NT2/D1 (cell line): ENCODE measurements around the gene MEOX2.

ENCODE experiments used
- DNase-seq: peaks from one replicate; pipeline ENCODE4 v3.0.0-alpha.2; 2011; ENCODE audit warnings: low read depth, low spot score
- H3K27me3 ChIP-seq: 2 replicates; pipeline ENCODE4 v1.6.0; 2011; ENCODE audit warnings: mild to moderate bottlenecking; ENCODE audit not compliant: insufficient read length, insufficient read depth
- H3K36me3 ChIP-seq: 2 replicates; pipeline ENCODE4 v1.6.1; 2011; ENCODE audit warnings: mild to moderate bottlenecking, low read length, mixed read lengths; ENCODE audit not compliant: insufficient read depth, insufficient read length
- H3K4me1 ChIP-seq: 2 replicates; pipeline ENCODE4 v1.5.1; 2011; ENCODE audit not compliant: insufficient read depth, insufficient read length
- H3K4me3 ChIP-seq: 2 replicates; pipeline ENCODE4 v1.5.1; 2011; ENCODE audit warnings: low read depth; ENCODE audit not compliant: insufficient read length
- H3K9ac ChIP-seq: 2 replicates; pipeline ENCODE4 v1.6.0; 2011; ENCODE audit warnings: low read depth; ENCODE audit not compliant: insufficient read length
- H3K9me3 ChIP-seq: 2 replicates; pipeline ENCODE4 v1.5.1; 2011; ENCODE audit warnings: mild to moderate bottlenecking, low read length; ENCODE audit not compliant: insufficient read depth
- SUZ12 ChIP-seq: IDR thresholded peaks from 2 replicates; pipeline ENCODE4 v1.6.1; 2011; ENCODE audit not compliant: insufficient read length, insufficient read depth; ENCODE audit errors: extremely low read depth
- YY1 ChIP-seq: IDR thresholded peaks from 2 replicates; pipeline ENCODE4 v1.6.1; 2011; ENCODE audit not compliant: insufficient read length, insufficient read depth
- ZNF274 ChIP-seq: IDR thresholded peaks from 2 replicates; pipeline ENCODE4 v1.6.1; 2011; ENCODE audit warnings: mild to moderate bottlenecking, low read depth, low read length

Gene MEOX2

GRCh38 chr7:15602236-15602635, 84.2 kb downstream of the MEOX2 start:
- Histone ChIP-seq H3K9ac (no peak overlapping the region), H3K4me1 (no peaks in the 10 kb centered on the region), H3K36me3 (no peaks in the 10 kb centered on the region), H3K4me3 (no peak overlapping the region), H3K27me3 (no peaks in the 10 kb centered on the region), H3K9me3 (peaks cover 15% of the 10 kb centered on the region; the same call in 1 of the 2 replicates)
- TF ChIP-seq YY1 (no peak), SUZ12 (no peak), ZNF274 (no peak)
- DNase-seq = no peak

DNA sequence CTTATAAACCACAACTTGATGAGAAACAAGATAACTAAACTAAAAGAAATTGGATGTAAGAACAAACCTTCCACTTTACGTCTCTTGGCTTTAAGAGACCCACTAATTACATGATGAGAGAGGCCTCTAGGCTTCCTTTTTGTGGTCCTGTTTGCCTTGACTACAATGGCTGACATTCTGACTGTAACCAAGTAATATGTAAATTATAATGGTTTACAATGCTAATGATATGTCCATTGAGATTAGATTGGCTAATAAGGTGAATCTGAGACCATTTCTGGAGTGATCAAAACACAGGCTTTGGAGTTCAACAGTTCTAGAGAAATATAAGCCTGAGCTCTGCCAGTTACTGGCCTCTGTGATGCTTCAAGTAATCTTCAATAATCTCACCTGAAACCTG, 85.3 kb downstream of the MEOX2 start:
- no peak for DNase-seq
- Histone ChIP-seq H3K9me3 (peaks cover 15% of the 10 kb centered on the region; the same call in 1 of the 2 replicates), H3K36me3 (no peaks in the 10 kb centered on the region), H3K4me1 (no peaks in the 10 kb centered on the region), H3K4me3 (no peak overlapping the region), H3K27me3 (no peaks in the 10 kb centered on the region), H3K9ac (no peak overlapping the region)
- TF ChIP-seq ZNF274 = no peak
- no peak for TF ChIP-seq YY1
- no peak for TF ChIP-seq SUZ12

DNA sequence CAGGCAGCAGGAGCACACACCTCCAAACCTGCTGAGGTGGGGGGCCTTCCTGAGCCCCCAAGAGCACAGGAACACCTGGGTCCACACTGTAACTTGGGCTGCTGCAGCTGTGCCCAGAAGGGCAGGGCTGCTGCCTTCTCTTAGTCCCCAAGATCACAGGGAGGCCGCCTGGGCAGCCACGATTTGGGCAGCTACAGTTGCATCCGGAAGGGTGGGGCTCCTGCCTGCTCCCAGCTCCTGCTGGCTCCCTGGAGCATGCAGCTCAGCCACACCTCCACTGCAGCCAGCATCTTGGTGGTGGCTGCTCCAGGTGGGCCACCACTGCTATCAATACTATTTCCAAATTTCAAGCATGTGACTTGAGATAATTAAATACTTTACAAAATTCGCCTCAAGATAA, 86.2 kb downstream of the MEOX2 start:
- no peaks in the 10 kb centered on the region for H3K36me3 ChIP-seq
- H3K4me1 ChIP-seq = no peaks in the 10 kb centered on the region
- no peak for DNase-seq
- TF ChIP-seq ZNF274 (no peak), SUZ12 (no peak), YY1 (no peak)
- peaks cover 15% of the 10 kb centered on the region; the same call in 1 of the 2 replicates for H3K9me3 ChIP-seq
- no peak overlapping the region for H3K4me3 ChIP-seq
- no peak overlapping the region for H3K9ac ChIP-seq
- no peaks in the 10 kb centered on the region for H3K27me3 ChIP-seq

DNA sequence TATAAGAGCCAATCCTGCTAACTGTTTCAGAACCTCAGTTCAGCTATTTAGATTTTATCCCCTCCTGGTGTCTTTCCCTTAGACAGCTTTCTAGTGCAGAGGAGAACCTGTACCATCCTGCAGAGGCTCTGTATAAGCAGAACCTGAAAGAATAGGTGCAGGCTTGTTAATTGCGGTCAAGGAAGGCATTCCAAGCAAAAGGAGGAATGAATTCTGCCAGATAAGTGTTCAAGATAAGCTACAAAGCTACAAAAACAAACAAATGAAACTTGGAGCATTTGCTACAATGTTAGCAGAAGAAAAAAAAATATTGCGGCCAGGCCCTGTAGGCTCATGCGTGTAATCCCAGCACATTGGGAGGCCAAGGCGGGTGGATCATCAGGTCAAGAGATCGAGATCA, 92.0 kb downstream of the MEOX2 start:
- no peak overlapping the region for H3K9ac ChIP-seq
- H3K27me3 ChIP-seq = no peaks in the 10 kb centered on the region
- H3K36me3 ChIP-seq = no peaks in the 10 kb centered on the region
- H3K9me3 ChIP-seq = peaks cover 5% of the 10 kb centered on the region; the same call in 1 of the 2 replicates
- no peak for DNase-seq
- no peak overlapping the region for H3K4me3 ChIP-seq
- TF ChIP-seq SUZ12 = no peak
- TF ChIP-seq ZNF274 = no peak
- TF ChIP-seq YY1 = no peak
- no peaks in the 10 kb centered on the region for H3K4me1 ChIP-seq

GRCh38 chr7:15593382-15593781, 93.1 kb downstream of the MEOX2 start:
- no peaks in the 10 kb centered on the region for H3K27me3 ChIP-seq
- H3K9ac ChIP-seq = no peak overlapping the region
- no peaks in the 10 kb centered on the region for H3K4me1 ChIP-seq
- no peaks in the 10 kb centered on the region for H3K36me3 ChIP-seq
- H3K9me3 ChIP-seq = no peaks in the 10 kb centered on the region
- DNase-seq = no peak
- TF ChIP-seq YY1 (no peak), SUZ12 (no peak), ZNF274 (no peak)
- H3K4me3 ChIP-seq = no peak overlapping the region

GRCh38 chr7:15586266-15586665, 100.2 kb downstream of the MEOX2 start:
- no peaks in the 10 kb centered on the region for H3K27me3 ChIP-seq
- no peaks in the 10 kb centered on the region for H3K36me3 ChIP-seq
- H3K4me3 ChIP-seq = no peak overlapping the region
- TF ChIP-seq ZNF274 = no peak
- no peak for TF ChIP-seq SUZ12
- no peak for TF ChIP-seq YY1
- no peak for DNase-seq
- no peak overlapping the region for H3K9ac ChIP-seq
- no peaks in the 10 kb centered on the region for H3K4me1 ChIP-seq
- H3K9me3 ChIP-seq = peaks cover 23% of the 10 kb centered on the region

DNA sequence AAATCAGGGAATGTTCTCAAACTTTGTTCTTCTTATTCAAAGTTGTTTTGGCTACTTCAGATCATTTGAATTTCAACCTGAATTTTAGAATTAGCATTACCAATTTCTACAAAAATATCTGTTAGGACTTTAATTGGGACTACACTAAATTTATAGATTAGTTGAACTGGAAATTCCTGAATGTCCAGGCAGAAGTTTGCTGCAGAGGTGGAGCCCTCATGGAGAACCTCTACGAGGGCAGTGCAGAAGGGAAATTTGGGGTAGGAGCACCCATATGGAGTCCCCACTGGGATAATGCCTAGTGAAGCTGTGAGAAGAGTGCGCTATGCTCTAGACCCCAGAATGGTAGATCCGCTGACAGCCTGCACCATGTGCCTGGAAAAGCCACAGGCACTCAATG, 101.9 kb downstream of the MEOX2 start:
- Histone ChIP-seq H3K9me3 (peaks cover 23% of the 10 kb centered on the region), H3K4me3 (no peak overlapping the region), H3K4me1 (no peaks in the 10 kb centered on the region), H3K36me3 (no peaks in the 10 kb centered on the region), H3K9ac (no peak overlapping the region), H3K27me3 (no peaks in the 10 kb centered on the region)
- TF ChIP-seq ZNF274 (no peak), YY1 (no peak), SUZ12 (no peak)
- DNase-seq = no peak

GRCh38 chr7:15582773-15583172, 103.7 kb downstream of the MEOX2 start:
- H3K9me3 ChIP-seq = peaks cover 23% of the 10 kb centered on the region
- H3K4me3 ChIP-seq = no peak overlapping the region
- no peak for DNase-seq
- H3K36me3 ChIP-seq = no peaks in the 10 kb centered on the region
- TF ChIP-seq ZNF274 (no peak), SUZ12 (no peak), YY1 (no peak)
- H3K9ac ChIP-seq = no peak overlapping the region
- H3K4me1 ChIP-seq = no peaks in the 10 kb centered on the region
- no peaks in the 10 kb centered on the region for H3K27me3 ChIP-seq
